Mesenteric fat pad (tissue), 1 donor: ENCODE data around the gene ZSCAN5B. TPM values are rescaled to one million over a fixed set of nuclear protein-coding genes. Genes with fewer than 3 reads are reported as not detected.
"Not testable (repeated sequence)": the region's sequence is repeated elsewhere in the genome, so short reads cannot be mapped to it uniquely, and the experiment has no call there.

Experiments used
- DNase-seq: peaks from one replicate; pipeline ENCODE4 v3.0.0-alpha.2; 2020; ENCODE audit warnings: low spot score
- long read RNA-seq: library from polyadenylated mRNA; unstranded; transcript quantifications from one replicate; pipeline ENCODE4 v2.0.0, GENCODE V29; 2020
- total RNA-seq: library from RNA; stranded (reverse); fragmentation: NEBNext Ultra II Directional; extraction: Animal tissue kit (Norgen Biotek cat#: 25700); gene quantifications from one replicate; pipeline ENCODE4 v1.2.1, GENCODE V29; 2021
- donor health status: DM: yes; HTN: yes; CAD: no.

ZSCAN5B gene
- total RNA-seq: not detected
- long read RNA-seq: 0 reads

GRCh38 chr19:56197646-56198045 lies at the start of gene ZSCAN5B:
TSS of gene ZSCAN5B (minus strand) at chr19:56197783. CDS start at chr19:56193052, 4,731 bp downstream.
- DNase-seq: not testable (repeated sequence)

GRCh38 chr19:56245764-56246163 lies 48.2 kb upstream of the ZSCAN5B start:
- DNase-seq: not testable (repeated sequence)

- no peak for DNase-seq
These were observed 47.6 kb upstream of the ZSCAN5B start for GRCh38 chr19:56245121-56245740.

DNA sequence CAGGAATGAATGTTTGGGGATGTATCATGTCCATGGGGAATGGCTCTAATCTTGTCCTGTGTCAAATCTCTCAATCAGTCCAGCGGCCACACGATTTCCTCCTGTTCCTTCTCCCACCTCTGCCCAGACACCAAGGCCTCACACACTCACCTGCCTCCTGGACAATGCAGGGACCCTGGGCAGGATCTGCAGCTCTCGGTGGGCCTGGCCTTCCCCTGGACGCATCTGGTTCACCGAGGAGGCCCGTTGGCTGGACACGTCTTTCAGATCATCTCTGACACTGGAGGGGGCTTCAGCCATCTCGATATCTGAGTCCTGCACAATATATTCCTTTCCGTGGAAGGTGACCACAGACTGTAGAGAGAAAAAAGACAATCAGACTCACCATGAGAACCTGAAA lies 25.9 kb upstream of the ZSCAN5B start:
- DNase-seq: peak; percentile 69

DNA sequence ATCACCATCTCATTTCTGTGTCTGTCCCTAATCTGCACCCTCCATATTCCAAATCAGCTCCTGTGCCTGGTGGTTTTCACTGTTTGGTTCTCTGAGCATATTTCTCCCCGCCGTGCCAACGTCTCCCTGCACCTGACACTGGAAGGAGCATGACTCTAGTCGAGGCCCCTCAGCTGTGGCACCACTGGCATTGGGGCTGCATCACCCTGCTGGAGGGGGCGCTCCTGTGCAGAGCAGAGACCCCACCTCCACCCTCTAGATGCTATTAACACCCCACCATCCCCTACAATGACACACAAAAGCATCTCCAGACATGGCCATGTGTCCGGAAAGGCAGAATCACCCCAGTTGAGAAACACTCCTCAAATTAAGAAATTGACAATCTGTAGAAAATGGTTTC lies 25.3 kb upstream of the ZSCAN5B start:
- peak; percentile 49 for DNase-seq

DNA sequence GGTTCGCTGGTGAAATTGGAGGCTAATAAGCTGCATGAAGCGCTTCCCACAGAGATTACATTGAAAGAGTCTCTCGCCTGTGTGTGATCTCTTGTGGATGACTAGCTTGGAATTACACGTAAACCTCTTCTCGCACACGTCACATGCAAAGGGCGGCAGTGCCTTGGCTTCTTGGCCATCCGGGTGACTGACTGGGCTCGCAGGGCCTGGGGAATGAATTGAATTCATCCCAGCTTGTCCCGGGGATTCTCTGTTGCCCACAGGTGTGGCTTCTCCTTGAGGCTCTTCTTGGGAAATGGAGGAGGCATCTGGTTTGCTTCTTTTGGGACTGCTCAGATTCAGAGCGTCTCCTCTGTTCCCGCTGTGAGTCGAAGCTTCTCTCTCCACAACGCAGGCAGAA lies 24.3 kb upstream of the ZSCAN5B start:
- DNase-seq: peak; percentile 82

GRCh38 chr19:56221442-56221841 lies 23.9 kb upstream of the ZSCAN5B start:
- not testable (repeated sequence) for DNase-seq

GRCh38 chr19:56218961-56219360 lies 21.4 kb upstream of the ZSCAN5B start:
- DNase-seq: peak; percentile 33

GRCh38 chr19:56217039-56217949 lies 19.7 kb upstream of the ZSCAN5B start:
- DNase-seq: peak; percentile 87

GRCh38 chr19:56211718-56212117 lies 14.1 kb upstream of the ZSCAN5B start:
- peak; percentile 16 for DNase-seq

- DNase-seq: peak; percentile 53
These were observed 12.5 kb upstream of the ZSCAN5B start for GRCh38 chr19:56210036-56210435.

- DNase-seq: no peak
These were observed 11.5 kb upstream of the ZSCAN5B start for GRCh38 chr19:56209091-56209490.

DNA sequence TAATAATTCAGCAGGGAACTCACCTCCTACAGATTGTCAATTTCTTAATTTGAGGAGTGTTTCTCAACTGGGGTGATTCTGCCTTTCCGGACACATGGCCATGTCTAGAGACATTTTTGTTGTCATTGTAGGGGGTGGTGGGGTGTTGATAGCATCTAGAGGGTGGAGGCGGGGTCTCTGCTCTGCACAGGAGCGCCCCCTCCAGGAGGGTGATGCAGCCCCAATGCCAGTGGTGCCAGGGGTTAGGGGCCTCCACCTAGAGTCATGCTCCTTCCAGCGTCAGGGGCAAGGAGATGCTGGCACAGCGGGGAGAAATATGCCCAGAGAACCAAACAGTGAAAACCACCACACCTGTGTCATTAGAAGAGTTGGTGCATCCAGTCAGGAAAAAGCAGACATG lies 10.0 kb upstream of the ZSCAN5B start:
- DNase-seq: peak; percentile 28

- DNase-seq: no peak
These were observed 4.4 kb upstream of the ZSCAN5B start, which contains the start of gene ZSCAN5C for GRCh38 chr19:56201973-56202372. TSS of gene ZSCAN5C (plus strand) at chr19:56202273. CDS start at chr19:56205914, 3,641 bp downstream.

GRCh38 chr19:56199687-56200086 lies 2.1 kb upstream of the ZSCAN5B start:
- no peak for DNase-seq

- DNase-seq: no peak
These were observed 3.5 kb downstream of the ZSCAN5B start for GRCh38 chr19:56193981-56194640.

GRCh38 chr19:56191711-56192110 lies 5.9 kb downstream of the ZSCAN5B start:
- DNase-seq: no peak

GRCh38 chr19:56191115-56191514 lies 6.5 kb downstream of the ZSCAN5B start:
- no peak for DNase-seq

DNA sequence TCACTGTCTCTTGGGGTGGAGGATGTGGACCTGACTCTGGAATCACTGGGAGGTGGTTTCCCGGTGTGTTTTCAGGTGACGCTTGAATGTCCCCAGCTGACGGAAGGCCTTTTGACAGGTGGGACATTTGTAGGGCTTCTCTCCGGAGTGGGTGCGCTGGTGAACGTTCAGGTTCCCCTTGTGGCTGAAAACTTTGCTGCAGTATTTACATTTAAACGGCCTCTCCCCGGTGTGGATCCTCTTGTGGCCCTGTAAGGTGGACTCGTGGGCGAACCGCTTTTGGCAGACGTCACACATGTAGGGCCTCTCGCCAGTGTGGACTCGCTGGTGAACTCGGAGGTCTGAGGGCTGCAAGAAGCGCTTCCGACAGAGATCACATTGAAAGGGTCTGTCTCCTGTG lies 7.8 kb downstream of the ZSCAN5B start:
- no peak for DNase-seq

DNA sequence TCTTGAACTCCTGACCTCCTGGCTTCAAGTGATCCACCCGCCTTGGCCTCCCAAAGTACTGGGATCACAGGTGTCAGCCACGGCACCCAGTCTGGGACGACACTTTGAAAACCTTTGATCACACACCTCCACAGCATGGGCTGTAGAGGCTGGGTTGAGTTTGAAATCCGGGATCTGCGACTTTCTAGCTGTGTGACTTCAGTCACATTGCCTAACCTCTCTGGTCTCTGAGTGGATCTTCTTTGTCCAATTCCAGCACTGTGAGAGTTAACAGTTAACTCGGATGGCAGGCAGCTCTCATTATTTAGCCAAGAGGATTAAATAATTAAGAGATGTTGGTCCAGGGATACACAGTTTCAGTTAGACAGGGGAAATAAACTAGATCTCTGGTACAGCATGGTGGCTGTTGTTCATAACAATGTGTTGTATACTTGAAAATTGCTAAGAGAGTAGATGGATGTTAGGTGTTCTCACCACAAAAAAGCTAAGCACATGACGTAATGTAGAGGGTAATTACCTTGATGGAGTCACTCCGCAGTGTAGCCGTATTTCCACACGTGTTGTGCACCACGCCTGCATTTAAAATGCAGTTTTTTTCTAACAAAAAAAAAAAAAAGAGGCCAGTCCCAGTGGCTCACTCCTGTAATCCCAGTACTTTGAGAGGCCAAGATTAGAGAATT lies 19.9 kb downstream of the ZSCAN5B start:
- no peak for DNase-seq

DNA sequence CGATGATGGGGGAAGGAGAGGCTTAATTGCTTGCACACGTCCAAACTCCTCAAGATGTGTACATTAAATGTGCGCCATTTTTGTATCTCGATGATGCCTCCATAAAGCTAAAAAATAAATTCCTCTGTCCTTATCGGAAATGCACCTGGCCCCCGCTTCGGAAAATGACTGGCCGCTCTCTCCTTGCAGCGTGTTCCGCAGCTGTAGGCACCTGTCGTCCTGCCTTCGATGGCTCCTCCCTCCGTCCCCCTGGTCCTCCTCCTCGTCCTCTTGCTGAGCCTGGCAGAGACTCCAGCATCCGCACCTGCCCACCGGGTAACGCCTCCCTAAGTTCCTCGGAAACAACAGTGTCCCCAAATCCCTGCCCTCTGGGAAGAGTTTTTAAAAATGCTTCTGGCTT lies 20.7 kb downstream of the ZSCAN5B start:
- DNase-seq: no peak
